ENCODE results near the gene ADAT1.

The ADAT1 gene

GRCh38 chr16:75622761-75623605, at the start of gene ADAT1:
ADAT1 (minus strand) TSS chr16:75623281; CDS start chr16:75620799, 2,482 bp downstream.
- peak; percentile 99 for DNase-seq

DNA sequence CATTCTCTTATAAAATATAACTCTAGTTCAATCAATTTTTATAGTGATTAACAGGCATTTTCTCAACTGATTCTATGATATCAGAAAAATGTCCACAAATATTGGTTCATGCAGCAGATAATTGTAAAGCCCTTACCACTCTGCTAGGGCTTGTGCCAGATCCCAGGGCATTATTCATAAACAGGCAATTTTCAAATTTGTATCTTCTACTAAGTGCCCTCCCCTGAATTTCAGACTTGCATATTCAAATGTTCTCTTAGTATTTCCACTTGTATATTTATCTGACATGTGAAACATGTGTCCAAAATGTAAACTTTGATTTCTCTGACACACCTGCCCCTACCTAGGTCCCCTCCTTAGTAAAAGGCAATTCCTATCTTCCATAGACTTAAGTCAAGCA, 44.4 kb upstream of the ADAT1 start:
- no peak for DNase-seq

DNA sequence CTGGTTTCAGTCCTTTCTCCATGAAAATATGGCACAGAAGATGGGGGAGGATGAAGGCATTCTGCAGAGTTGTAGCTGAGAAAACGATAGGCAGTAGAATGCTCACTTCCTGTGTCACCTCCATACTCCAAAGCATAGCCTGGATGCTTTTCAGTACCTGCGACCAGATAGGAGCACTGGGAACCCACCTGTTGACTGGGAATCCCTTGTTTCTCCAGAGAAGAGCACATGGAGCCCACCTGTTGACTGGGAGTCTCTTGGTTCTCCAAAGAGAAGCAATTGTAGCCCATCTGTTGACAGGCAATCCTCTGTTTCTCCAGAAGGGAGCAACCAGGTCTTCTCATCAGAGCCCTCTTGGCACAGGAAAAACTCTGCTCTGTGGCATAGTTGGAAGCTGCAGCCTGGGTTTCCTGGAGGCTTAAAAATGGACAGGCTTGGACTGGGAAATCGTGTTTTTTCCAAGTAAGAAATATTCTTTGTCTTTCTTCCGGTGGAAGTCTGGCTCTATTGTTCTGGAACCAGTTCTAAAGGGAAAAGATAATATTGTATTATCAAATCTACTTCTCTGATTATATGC, 37.7 kb upstream of the ADAT1 start:
- DNase-seq = no peak

- DNase-seq = no peak
These were observed 37.2 kb upstream of the ADAT1 start for GRCh38 chr16:75660321-75660720.

DNA sequence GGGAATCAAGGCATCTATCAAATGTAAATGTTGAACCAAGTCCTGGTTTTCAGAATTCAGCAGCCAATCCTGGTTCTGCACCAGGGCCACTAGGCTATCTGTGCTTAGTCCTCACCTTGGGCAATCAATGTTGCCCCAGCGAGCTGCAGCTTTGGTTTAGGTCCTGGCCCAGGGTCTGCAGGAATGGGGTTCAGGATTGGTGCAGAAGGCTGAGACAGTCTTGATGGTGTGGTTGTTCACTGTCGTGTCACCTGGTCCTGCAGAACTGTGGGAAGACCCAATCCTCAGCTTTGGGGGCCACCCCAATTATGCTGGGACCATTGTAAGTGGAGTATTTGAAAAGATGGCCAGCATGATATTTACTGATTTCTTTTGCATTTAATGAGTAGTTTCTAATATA, 35.1 kb upstream of the ADAT1 start:
- DNase-seq = no peak

GRCh38 chr16:75653922-75654321, 30.8 kb upstream of the ADAT1 start:
- peak; percentile 19 for DNase-seq

- DNase-seq = peak; percentile 96
These were observed 25.4 kb upstream of the ADAT1 start for GRCh38 chr16:75648265-75649076.

GRCh38 chr16:75647492-75648264, 24.6 kb upstream of the ADAT1 start, which contains the start of the genes KARS1 and TERF2IP:
KARS1 (minus strand) TSS chr16:75647665; CDS start chr16:75647639, 26 bp downstream.
TERF2IP (plus strand) TSS chr16:75647773; CDS start chr16:75647883, 110 bp downstream.
- peak; percentile 96 for DNase-seq

GRCh38 chr16:75647112-75647491, 24.0 kb upstream of the ADAT1 start:
- no peak for DNase-seq

DNA sequence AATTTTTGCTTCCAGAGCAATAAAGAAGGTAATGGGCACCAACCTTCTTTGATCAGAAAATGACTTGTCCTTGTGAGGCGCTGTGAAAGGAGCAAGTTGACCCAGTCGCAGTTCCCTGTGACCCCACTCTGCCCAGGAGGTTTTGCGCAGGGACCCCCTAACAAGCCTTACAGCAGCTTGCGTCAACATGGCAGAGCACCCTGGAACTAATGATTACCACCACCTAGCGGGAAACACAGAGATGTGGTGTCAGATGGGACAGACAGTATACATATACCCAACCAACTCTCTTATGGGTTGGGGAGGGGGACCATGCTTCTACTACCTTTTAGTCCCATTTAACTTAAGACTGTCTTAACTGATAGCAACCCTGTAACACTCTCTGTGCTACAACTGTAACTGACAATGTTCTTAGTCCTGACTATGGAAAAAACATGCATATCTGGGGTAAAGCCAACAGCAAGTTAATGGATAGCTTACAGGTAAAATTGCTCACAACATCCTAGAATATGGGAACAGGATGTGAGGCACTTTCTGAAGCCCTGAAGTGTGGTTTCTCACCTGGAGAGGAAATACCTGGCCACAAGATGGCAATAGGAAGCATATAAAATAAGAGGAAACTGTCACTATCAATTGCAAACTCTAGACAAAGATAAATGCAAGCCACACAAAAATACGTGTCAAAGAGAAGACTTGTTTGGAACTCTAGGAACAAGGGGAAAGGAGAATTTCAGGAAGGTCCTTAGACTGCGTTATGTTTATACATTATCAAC, 21.3 kb upstream of the ADAT1 start:
- no peak for DNase-seq

DNA sequence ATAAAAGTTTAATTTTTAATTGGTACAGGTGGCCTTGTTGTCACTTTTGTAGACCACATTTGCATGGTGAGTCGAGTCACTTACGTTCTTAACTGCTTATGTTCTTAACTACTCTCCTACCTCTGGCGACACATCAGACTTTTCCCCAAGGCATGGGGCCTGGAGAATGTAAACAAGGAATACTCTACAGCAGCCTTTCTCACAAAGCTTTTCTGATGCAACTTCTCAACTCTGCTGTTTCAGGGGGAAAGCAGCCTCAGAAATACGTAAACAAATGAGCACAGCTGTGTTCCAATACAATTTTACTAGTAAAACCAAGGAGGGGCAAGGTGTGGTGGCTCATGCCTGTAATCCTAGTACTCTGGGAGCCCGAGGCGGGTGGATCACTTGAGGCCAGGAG, 17.5 kb upstream of the ADAT1 start:
- DNase-seq = no peak

GRCh38 chr16:75635036-75635435, 12.0 kb upstream of the ADAT1 start:
- DNase-seq = no peak

- no peak for DNase-seq
These were observed 9.8 kb upstream of the ADAT1 start for GRCh38 chr16:75632857-75633256.

DNA sequence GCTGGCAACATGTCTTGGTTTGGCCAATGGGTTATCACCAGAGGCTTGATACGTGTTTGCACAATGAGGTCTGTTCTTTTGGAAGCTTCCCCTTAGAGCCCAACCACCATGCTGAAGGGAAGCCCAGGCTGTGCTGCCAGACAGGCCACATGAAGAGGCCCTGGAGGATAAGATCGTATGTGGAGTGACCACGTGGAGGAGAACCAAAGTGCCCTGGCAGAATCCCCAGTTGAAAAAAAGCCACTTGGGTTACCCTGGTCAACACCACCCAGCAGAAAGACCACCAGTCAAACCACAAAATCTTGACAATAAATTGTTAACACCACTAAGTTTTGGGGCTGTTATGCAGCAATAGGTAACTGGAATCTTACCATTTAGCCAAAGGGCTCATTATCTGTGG, 7.0 kb upstream of the ADAT1 start:
- no peak for DNase-seq

DNA sequence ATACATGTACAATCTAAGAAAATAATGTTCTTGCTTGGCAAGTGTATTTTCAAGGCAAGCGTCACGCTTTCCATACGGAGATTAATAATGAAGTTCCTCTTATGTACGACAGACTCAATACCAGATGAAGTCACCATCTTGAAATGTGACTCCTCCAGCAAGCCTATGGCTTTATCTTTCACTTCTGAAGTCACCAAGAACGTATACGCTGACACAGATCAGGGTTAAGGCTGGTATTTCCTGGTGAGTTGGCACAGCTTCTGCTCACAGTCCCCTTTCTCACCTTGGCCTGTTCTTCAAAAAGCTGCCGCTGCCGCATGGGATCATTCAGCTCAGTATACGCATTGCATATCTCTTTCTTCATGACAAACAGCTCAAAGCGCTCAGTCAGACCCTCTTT, 6.1 kb upstream of the ADAT1 start:
- DNase-seq = no peak

GRCh38 chr16:75628351-75628750, 5.3 kb upstream of the ADAT1 start:
- no peak for DNase-seq

- no peak for DNase-seq
These were observed 4.8 kb upstream of the ADAT1 start for GRCh38 chr16:75627851-75628250.

- DNase-seq = no peak
These were observed 3.7 kb upstream of the ADAT1 start for GRCh38 chr16:75626806-75627205.

DNA sequence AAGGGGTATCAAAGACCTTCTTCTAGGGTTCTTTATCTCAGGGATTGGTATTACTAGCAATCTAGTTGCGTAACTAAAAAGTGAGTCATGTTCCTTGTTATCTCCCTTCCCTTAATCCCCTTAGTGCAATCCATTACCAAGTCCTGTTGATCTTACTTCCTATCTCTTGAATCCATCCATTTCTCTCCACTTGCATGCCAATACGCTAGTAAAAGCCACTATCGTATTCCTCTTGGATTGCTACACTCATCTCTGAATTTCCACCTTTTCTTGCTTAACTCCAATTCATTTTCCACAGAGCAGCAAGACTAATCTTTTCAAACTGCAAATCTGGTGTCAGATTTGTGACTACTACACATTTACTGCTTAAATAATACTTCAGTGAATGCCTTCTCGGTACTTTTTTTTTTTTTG, 1.8 kb upstream of the ADAT1 start:
- DNase-seq = no peak

GRCh38 chr16:75621170-75621477, 2.0 kb downstream of the ADAT1 start:
- peak; percentile 38 for DNase-seq

DNA sequence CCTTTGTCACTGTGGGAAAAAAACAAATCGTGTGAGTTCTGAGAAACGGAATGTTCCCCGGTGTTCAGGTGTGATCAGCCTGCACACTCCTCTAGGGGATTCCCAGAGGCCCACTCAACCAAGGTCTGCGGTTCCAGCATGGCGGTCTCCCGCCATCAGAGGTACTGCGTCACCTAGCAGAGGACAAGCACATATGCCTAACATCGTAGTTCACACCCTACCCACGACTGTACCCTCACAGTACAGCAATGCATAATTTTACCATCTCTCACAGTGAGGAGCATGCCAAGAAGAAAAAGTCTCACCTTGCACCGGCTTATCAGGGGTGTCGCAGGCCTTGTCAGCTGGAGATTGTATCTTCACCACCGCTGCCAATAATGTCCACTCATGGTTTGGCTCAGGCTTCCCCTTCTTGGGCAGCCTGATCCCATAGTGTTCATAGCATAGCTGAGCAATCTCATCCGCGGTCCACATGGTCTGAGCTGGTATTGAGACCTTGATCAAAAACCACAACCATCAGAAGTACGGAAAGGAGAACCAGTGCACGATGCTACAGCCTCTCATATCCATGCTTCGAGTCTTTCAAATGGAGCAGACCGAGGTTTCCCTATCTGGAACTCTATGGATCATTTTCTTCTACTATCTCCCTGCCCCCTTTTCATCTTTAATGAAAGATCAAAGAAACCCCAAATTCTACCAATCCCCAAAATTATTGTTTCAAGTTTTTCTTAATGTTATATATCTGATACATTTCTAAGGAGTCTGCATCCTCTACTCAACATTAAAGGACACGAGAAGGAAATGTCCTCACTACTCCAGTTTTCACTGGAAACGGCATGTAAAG, 2.5 kb downstream of the ADAT1 start:
- no peak for DNase-seq

Measured in eye (tissue), 1 donor.